ENCODE measurements around the gene FGF22.

The FGF22 gene

GRCh38 chr19:646779-647565 lies 7.3 kb downstream of the FGF22 start:
- Mint-ChIP-seq H3K27me3 (no peaks in the 10 kb centered on the region), H3K9me3 (no peaks in the 10 kb centered on the region), H3K4me1 (ENCODE audit: low read depth in 2 of 2) (no peaks in the 10 kb centered on the region), H3K27ac (no peak overlapping the region), H3K4me3 (no peak overlapping the region), H3K36me3 (ENCODE audit: insufficient read depth) (peaks cover 52% of the 10 kb centered on the region)
- ATAC-seq (replicated peaks) (no peak), DNase-seq (no peak)

- Mint-ChIP-seq H3K27me3 (no peaks in the 10 kb centered on the region), H3K9me3 (no peaks in the 10 kb centered on the region), H3K27ac (no peak overlapping the region), H3K36me3 (ENCODE audit: insufficient read depth) (peaks cover 49% of the 10 kb centered on the region), H3K4me1 (ENCODE audit: low read depth in 2 of 2) (no peaks in the 10 kb centered on the region), H3K4me3 (no peak overlapping the region)
- no peak for DNase-seq
- ATAC-seq (replicated peaks): no peak
Observed at GRCh38 chr19:647566-648284, 8.0 kb downstream of the FGF22 start.

DNA sequence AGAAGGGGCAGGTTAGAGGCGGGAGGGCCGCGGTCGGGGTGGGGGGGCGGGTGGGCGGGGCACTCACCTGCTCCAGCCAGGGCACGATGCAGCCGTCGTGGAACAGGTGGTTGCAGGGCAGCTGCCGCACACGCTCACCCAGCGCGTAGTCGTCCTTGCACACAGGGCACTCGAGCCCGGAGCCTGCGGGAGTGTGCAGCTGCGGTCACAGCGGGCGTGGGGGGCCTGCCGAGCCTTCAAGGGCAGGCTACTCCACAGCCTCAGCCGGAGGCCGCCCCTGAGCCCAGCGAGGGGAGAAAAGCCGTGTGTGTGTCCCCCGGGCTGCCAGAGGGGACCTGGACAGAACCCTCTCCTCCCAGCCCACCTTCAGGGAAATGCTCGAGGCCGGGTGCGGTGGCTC lies 8.6 kb downstream of the FGF22 start:
- Mint-ChIP-seq H3K4me1 (ENCODE audit: low read depth in 2 of 2) (peaks cover 0 to 3% of the 10 kb centered on the region in 2 donors), H3K27me3 (no peaks in the 10 kb centered on the region), H3K9me3 (no peaks in the 10 kb centered on the region), H3K27ac (no peak overlapping the region), H3K4me3 (no peak overlapping the region), H3K36me3 (ENCODE audit: insufficient read depth) (peaks cover 52% of the 10 kb centered on the region)
- DNase-seq: no peak
- no peak for ATAC-seq (replicated peaks)

DNA sequence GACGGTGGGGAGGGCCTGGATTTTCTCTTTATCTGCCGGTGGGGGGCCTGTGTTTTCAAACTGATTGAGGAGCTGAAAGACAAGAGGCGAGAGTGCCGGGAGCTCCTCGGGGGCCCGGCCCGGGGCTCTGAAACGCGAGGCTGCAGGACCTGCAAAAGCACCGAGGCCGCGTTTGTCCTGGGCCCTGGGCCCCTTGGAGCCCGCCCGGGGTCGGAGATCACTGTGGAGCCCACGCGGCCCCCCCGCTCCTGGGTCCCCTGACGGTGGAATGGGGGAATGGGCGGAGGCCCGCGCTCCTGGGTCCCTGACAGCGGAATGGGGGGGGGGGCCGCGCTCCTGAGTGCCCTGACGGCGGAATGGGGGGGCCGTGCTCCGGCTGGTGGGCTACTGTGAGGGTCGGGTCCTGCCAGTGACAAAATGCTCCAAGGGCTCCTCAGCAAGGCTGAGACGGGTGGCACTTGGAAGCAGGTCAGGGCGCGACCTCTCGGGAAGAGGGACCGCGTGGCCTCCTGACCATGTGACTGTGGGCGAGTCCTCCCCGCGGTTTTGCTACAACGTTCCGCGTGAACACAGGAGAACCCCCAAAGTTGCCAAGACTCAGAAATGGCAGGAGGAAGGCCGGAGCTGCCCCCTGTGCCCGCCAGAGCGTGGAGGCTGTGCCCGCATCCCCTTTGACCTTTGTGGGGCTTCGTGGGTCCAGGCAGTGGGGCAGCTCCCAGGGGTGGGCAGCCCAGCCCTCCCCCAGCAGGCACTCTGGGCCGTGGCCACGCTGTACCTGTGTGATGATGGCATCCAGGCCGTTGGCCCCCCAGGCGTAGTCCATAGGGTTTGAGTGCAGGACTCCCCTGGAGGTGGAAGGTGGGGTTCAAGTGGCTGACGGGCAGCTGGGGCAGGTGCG lies 9.5 kb downstream of the FGF22 start:
- Mint-ChIP-seq H3K36me3 (ENCODE audit: insufficient read depth) (peaks cover 55% of the 10 kb centered on the region), H3K27ac (peak overlapping the region in 1 of 2 donors; percentile 31), H3K4me3 (no peak overlapping the region)

GRCh38 chr19:650121-650520 lies 10.4 kb downstream of the FGF22 start:
- no peak overlapping the region for H3K4me3 Mint-ChIP-seq
- DNase-seq: no peak
- no peak overlapping the region for H3K27ac Mint-ChIP-seq
- no peak for ATAC-seq (replicated peaks)
- H3K27me3 Mint-ChIP-seq: no peaks in the 10 kb centered on the region
- no peaks in the 10 kb centered on the region for H3K9me3 Mint-ChIP-seq
- H3K4me1 Mint-ChIP-seq (ENCODE audit: low read depth in 2 of 2): peaks cover 5 to 9% of the 10 kb centered on the region in 2 donors
- H3K36me3 Mint-ChIP-seq (ENCODE audit: insufficient read depth): peaks cover 64% of the 10 kb centered on the region

More for the DNA sequence above, 9.5 kb downstream of the FGF22 start:
- peaks cover 0 to 3% of the 10 kb centered on the region in 2 donors for H3K4me1 Mint-ChIP-seq (ENCODE audit: low read depth in 2 of 2)
- H3K9me3 Mint-ChIP-seq: no peaks in the 10 kb centered on the region
- ATAC-seq (replicated peaks): no peak
- no peaks in the 10 kb centered on the region for H3K27me3 Mint-ChIP-seq
- no peak for DNase-seq

DNA sequence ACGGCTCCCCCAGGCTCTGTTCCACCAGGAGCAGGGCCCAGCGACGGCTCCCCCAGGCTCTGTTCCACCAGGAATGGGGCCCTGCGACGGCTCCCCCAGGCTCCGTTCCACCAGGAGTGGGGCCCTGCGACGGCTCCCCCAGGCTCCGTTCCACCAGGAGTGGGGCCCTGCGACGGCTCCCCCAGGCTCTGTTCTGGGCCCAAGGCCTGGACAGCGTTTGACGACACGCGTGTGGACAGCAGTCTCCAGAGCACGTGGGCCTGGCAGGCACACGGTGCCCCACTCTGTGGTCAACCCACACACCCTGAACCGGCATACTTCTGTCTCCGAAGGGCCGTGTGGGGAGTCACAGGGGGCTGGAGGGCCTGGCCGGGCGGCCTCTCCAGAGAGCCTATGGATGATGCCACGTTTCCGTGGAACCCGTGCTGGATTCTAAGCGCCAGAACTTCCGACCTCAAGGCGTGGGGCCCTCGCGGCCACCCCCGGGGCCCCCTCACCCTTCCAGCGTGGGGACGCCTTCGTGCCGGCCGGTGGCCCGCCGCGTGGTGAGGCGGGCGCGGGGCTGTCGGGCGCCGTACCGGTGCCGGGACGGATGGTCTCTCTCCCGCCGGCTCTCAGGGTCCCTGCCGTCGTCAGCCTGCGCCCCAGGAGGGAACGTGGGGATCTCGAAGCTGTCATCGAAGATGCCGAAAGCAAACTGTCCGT lies 11.6 kb downstream of the FGF22 start:
- ATAC-seq (replicated peaks) (no peak), DNase-seq (no peak)
- Mint-ChIP-seq H3K4me1 (ENCODE audit: low read depth in 2 of 2) (peaks cover 17 to 20% of the 10 kb centered on the region in 2 donors), H3K27me3 (no peaks in the 10 kb centered on the region), H3K27ac (peak overlapping the region in 1 of 2 donors; percentile 46), H3K9me3 (no peaks in the 10 kb centered on the region), H3K4me3 (no peak overlapping the region), H3K36me3 (ENCODE audit: insufficient read depth) (peaks cover 68% of the 10 kb centered on the region)

DNA sequence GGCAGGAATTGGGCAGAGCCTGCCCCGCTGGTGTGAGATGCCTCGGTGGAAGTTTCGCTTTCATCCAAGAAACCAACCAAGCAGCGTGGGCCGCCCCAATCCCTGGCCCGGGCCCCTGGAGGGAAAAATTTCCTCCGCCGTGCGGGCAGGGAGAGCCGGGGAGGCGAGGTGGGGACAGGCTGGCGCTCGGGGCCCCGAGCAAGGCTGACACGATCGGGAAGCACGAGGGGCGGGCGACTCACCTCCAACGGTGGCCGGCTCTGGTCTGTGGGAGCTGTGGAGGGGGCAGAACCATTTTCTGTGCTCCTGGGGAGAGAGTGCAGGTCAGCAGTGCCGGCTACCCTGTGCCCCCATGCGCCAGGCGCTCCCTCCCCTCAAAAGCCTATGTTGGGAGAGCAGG lies 12.3 kb downstream of the FGF22 start:
- Mint-ChIP-seq H3K4me3 (no peak overlapping the region), H3K36me3 (ENCODE audit: insufficient read depth) (peaks cover 65% of the 10 kb centered on the region), H3K27me3 (no peaks in the 10 kb centered on the region), H3K4me1 (ENCODE audit: low read depth in 2 of 2) (peaks cover 22 to 24% of the 10 kb centered on the region in 2 donors), H3K9me3 (no peaks in the 10 kb centered on the region), H3K27ac (no peak overlapping the region)
- ATAC-seq (replicated peaks) (no peak), DNase-seq (no peak)

- Mint-ChIP-seq H3K36me3 (ENCODE audit: insufficient read depth) (peaks cover 68% of the 10 kb centered on the region), H3K27me3 (no peaks in the 10 kb centered on the region), H3K4me3 (no peak overlapping the region), H3K9me3 (no peaks in the 10 kb centered on the region), H3K27ac (no peak overlapping the region), H3K4me1 (ENCODE audit: low read depth in 2 of 2) (peaks cover 30 to 31% of the 10 kb centered on the region in 2 donors)
- no peak for DNase-seq
- ATAC-seq (replicated peaks): no peak
Observed at GRCh38 chr19:652467-653389, 13.0 kb downstream of the FGF22 start.

GRCh38 chr19:653425-653824 lies 13.7 kb downstream of the FGF22 start:
- Mint-ChIP-seq H3K27me3 (no peaks in the 10 kb centered on the region), H3K9me3 (no peaks in the 10 kb centered on the region), H3K4me3 (peak overlapping the region in 1 of 2 donors; percentile 31), H3K36me3 (ENCODE audit: insufficient read depth) (peaks cover 69% of the 10 kb centered on the region), H3K4me1 (ENCODE audit: low read depth in 2 of 2) (peaks cover 31 to 33% of the 10 kb centered on the region in 2 donors), H3K27ac (peak overlapping the region; percentile 16 to 53)
- DNase-seq (no peak), ATAC-seq (replicated peaks) (no peak)

DNA sequence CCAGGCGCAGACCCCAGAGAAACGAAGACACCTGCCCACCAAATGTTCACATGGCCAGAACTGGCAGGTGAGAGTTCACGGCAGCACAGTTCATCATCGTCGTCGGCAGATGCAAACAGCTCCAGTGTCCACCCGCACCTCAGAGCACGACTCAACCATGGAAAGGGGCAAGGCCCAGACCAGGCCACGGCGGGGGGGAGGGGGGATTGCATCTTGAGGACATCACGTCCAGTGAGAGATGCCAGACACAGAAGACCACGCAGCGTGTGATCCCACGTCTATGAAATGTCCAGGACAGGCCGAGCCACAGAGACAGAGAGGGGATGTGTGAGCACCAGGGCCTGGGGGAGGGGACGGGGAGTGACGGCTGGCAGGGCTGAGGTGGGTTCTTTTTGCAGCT lies 16.0 kb downstream of the FGF22 start:
- peak overlapping the region; percentile 58 to 68 for H3K4me3 Mint-ChIP-seq
- no peaks in the 10 kb centered on the region for H3K27me3 Mint-ChIP-seq
- DNase-seq: no peak
- ATAC-seq (replicated peaks): no peak
- H3K36me3 Mint-ChIP-seq (ENCODE audit: insufficient read depth): peaks cover 80% of the 10 kb centered on the region
- H3K27ac Mint-ChIP-seq: peak overlapping the region; percentile 92 to 100
- H3K4me1 Mint-ChIP-seq (ENCODE audit: low read depth in 2 of 2): peaks cover 44 to 54% of the 10 kb centered on the region in 2 donors
- no peaks in the 10 kb centered on the region for H3K9me3 Mint-ChIP-seq

- H3K27me3 Mint-ChIP-seq: no peaks in the 10 kb centered on the region
- H3K27ac Mint-ChIP-seq: peak overlapping the region; percentile 92 to 100
- no peaks in the 10 kb centered on the region for H3K9me3 Mint-ChIP-seq
- ATAC-seq (replicated peaks) (no peak), DNase-seq (no peak)
- peak overlapping the region; percentile 58 to 98 for H3K4me3 Mint-ChIP-seq
- H3K36me3 Mint-ChIP-seq (ENCODE audit: insufficient read depth): peaks cover 83% of the 10 kb centered on the region
- H3K4me1 Mint-ChIP-seq (ENCODE audit: low read depth in 2 of 2): peaks cover 54 to 65% of the 10 kb centered on the region in 2 donors
Observed at GRCh38 chr19:656751-657559, 17.3 kb downstream of the FGF22 start.

Measured in effector memory CD8-positive, alpha-beta T cell (primary cell).